GM21367 (cell line): ENCODE measurements around the gene SYCE1.
"Not testable (repeated sequence)": the region's sequence is repeated elsewhere in the genome, so short reads cannot be mapped to it uniquely, and the experiment has no call there.

Experiments
- ATAC-seq: cut with Tn5 transposase; IDR thresholded peaks from one replicate; pipeline ENCODE4 v1.9.1; 2021; ENCODE audit not compliant: unreplicated experiment

Gene SYCE1

DNA sequence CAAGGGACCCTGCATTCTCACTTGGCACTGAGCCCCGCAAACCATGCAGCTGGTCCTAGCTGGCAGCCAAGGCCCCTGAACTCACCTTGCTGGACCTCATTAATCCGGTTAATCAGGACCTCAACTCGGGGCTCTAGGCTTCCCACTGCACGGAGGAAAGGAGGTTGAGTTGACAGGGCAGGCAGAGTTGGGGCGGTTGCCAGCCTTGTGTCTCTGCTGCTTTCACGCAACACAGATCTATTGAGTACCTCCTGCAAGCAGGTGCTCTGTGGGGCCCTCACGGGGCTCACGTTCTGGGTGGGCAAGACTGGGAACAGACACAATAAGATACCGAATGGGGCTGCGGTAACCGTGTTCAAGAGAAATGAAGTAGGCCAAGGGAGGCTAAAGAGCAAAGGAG, 6.2 kb downstream of the SYCE1 start:
- no peak for ATAC-seq

DNA sequence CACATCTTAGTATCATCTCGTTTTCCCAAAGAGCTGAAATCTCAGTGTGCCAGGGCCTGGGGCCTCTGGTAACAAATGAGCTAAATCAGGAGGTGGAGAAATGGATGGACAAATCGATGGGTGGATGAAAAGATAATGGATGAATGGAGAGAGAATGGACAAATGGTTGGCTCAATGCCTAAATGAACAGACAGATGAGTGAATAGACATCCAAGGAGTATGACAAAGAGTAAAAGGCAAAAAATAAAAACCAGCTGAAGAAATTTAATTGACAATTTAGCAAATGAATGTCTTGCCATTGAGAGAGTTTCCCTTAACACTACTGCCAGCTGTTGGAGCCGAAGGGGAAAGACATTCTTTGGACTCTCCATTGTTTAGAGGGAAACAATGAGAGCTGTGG, 8.0 kb downstream of the SYCE1 start:
- ATAC-seq = no peak

DNA sequence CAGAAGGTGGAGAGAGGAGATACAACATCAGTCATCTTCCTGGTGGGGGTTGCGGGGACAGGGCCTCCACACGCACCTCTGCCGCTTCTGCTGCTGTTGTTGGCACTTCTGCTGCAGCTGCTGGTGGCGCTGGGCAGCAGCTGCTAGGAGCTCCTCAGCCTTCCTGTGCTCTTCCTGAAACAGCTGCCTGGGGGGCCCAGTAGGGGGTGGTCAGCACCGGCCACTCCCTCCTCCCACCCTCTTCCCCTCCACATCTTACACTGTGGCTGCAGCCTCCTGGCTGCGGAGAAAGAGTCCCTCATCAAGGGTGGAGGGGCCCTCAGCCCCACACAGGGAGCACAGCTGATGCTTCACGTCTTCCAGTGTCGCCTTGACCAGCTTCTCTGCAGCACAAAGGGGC, 9.9 kb downstream of the SYCE1 start:
- ATAC-seq = no peak

GRCh38 chr10:133554600-133554999, 10.8 kb downstream of the SYCE1 start:
- no peak for ATAC-seq

GRCh38 chr10:133544506-133544905, 20.9 kb downstream of the SYCE1 start:
- no peak for ATAC-seq

DNA sequence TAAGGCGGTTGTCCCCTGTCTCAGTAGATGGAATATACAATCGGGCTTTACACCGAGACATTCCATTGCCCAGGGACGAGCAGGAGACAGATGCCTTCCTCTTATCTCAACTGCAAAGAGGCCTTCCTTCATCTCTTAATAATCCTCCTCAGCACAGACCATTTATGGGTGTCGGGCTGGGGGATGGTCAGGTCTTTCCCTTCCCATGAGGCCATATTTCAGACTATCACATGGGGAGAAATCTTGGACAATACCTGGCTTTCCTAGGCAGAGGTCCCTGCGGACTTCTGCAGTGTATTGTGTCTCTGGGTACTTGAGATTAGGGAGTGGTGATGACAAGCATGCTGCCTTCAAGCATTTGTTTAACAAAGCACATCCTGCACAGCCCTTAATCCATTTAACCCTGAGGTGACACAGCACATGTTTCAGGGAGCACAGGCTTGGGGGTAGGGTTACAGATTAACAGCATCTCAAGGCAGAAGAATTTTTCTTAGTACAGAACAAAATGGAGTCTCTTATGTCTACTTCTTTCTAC, 23.9 kb downstream of the SYCE1 start:
- ATAC-seq = not testable (repeated sequence)

GRCh38 chr10:133537546-133538545, 27.5 kb downstream of the SYCE1 start:
- ATAC-seq = no peak

DNA sequence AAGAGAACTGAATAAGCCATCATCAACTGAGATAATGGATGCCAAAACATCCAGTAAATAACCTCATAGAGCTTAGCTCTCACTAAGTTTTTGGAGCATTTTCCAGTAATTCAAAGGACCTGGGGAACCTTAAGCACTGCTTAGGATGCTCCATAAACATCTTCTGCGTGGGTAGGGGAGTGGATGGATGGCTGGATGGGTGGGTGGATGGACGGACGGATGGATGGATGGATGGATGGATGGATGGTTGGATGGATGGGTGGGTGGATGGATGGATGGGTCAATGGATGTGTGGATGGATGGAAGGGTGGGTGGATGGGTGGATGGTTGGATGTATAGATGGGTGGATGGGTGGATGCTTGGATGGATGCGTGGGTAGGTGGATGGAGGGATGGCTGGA, 29.2 kb downstream of the SYCE1 start:
- no peak for ATAC-seq

DNA sequence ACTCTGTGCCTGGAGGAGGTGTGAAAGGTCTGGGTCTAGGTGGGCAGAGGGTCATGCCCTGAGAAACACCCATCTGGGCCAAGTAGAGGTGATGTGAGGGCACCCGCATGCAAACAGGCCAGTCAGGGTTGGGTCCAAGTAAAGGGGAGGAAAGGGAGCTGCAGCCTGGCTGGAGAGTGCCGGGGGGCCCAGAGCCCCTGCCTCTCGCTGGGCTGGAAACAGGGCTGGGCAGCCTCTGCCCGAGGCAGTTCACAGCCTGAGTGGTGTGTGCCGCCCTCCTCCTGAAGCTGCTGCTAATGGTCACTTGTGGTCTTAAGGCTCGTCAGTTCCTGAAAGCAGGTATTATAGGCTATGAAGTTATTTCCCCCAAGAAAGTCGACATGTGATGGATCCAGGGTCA, 31.0 kb downstream of the SYCE1 start:
- ATAC-seq = no peak

GRCh38 chr10:133532871-133533270, 32.5 kb downstream of the SYCE1 start:
- ATAC-seq = no peak

- ATAC-seq = no peak
Observed at GRCh38 chr10:133530506-133530905, 34.9 kb downstream of the SYCE1 start.

DNA sequence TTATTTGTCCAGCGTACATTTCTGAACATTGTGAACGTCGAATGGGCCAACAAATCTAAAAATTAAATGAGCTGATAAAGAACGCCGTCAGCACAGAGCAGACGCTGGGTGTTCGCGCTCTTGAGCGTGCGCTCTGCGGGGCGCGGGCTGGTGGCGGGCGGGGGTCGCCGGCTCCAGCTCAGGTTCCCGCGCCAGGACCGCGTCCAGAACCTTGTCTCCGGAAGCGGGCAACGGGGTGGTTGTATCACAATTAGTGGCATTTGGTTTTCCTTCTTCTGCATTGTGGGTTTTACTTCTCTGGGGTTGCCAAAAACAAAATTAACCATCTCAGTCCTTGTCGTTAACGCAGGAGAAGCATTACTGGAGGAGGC, 35.8 kb downstream of the SYCE1 start:
- no peak for ATAC-seq

DNA sequence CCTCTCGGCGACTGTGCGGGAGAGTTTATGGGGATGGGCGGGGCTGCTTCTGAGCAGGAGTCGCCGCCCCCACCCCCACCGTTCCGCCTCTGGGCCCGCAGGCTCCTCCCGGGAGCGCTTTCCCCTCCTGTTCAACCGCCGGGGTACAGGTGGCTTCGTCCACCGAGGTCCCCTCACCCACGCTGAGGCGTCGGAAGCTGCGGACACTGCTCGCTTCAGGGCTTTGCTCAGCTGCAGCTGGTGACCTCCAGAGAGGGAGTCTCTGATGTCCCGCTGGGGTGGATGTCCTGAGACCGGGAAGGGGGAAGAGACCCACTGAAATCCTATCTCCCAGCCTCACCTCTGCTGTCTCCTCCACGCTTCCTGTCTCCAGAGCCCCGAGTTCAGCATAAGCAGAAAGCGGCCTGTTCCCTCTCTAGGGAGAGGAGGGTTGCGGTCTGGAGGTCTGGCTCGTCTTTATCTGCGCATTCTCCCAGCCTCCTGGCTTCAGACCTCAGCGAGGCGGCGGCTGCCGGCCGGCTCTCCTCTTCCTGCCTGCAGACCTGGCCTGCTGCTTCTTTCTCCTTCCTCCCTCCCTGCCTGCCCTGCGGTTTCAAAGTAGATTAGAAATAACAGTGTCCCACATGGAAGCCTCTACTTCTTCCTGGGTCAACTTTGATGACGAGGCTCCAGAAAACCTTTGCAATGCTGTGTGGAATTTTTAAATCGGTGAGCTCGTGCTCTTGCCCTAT, 36.4 kb downstream of the SYCE1 start:
- no peak for ATAC-seq

- ATAC-seq = no peak
Observed at GRCh38 chr10:133528296-133528844, 37.0 kb downstream of the SYCE1 start.

- no peak for ATAC-seq
Observed at GRCh38 chr10:133527771-133528271, 37.6 kb downstream of the SYCE1 start.

DNA sequence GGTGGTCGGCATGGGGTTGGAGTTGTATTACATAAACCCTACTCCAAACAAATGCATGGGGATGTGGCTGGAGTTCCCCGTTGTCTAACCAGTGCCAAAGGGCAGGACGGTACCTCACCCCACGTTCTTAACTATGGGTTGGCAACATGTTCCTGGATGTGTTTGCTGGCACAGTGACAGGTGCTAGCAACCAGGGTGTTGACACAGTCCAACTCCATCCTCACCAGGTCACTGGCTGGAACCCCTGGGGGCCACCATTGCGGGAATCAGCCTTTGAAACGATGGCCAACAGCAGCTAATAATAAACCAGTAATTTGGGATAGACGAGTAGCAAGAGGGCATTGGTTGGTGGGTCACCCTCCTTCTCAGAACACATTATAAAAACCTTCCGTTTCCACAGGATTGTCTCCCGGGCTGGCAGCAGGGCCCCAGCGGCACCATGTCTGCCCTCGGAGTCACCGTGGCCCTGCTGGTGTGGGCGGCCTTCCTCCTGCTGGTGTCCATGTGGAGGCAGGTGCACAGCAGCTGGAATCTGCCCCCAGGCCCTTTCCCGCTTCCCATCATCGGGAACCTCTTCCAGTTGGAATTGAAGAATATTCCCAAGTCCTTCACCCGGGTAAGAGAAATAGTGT, 38.3 kb downstream of the SYCE1 start, which contains the start of gene CYP2E1:
CYP2E1 (plus strand) TSS at position 407 of the 632 bp plus-strand sequence; CDS start at position 440, 33 bp downstream.
- ATAC-seq = no peak

- ATAC-seq = no peak
Observed at GRCh38 chr10:133525444-133525843, 39.9 kb downstream of the SYCE1 start.

DNA sequence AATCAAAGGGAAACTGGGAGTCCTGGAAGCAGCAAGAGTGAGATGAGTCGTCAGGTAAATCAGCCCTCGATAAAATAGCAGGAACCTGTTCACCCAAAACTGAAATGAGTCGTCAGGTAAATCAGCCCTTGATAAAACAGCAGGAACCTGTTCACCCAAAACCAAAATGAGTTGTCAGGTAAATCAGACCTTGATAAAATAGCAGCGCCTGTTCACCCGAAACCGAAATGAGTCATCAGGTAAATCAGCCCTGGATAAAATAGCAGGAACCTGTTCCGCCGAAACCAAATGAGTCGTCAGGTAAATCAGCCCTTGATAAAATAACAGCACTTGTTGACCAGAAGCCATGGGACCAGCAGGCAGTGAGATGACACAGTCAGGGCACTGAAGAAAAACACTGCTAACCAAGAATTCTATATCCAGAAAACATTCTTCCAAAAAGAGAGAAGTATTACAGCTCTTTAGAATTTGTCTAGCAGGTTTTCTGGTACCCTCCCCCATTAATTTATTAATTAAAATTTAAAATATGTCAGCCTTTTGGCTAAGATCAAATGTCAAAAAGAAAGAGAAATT, 41.7 kb downstream of the SYCE1 start:
- no peak for ATAC-seq

- ATAC-seq = peak; percentile 96
Observed at GRCh38 chr10:133520193-133520738, 45.1 kb downstream of the SYCE1 start.

GRCh38 chr10:133518517-133518916, 46.9 kb downstream of the SYCE1 start:
- ATAC-seq = not testable (repeated sequence)
